Measurements from ENCODE around the gene DPYSL5.

- TF ChIP-seq CTCF (IDR thresholded peaks at IDR 0.05) (no peak), POLR2A (IDR thresholded peaks at IDR 0.05) (no peak), EP300 (IDR thresholded peaks at IDR 0.05) (no peak)
Observed at GRCh38 chr2:26873286-26873983, 25.5 kb downstream of the DPYSL5 start.

Data from tibial nerve (tissue), 4 donors.